Body of pancreas (tissue), 4 donors: ENCODE measurements around the gene HDLBP.

Experiments used
- CTCF ChIP-seq, 7 experiments: fragments of 450-650 bp in 4 of 7; fragments of 200-600 bp in 3 of 7; sonication (generic) in 3 of 7; IDR thresholded peaks; one replicate each; pipeline ENCODE4 v1.5.1; 2016 to 2019; ENCODE audit warnings: antibody characterized with exemption in 7 of 7
- POLR2A ChIP-seq, 3 donors: fragments of 450-650 bp; IDR thresholded peaks; one replicate each; pipeline ENCODE4 v1.6.1; 2016; ENCODE audit warnings: antibody characterized with exemption in 3 of 3, mild to moderate bottlenecking in 2 of 3

- TF ChIP-seq CTCF (IDR thresholded peaks at IDR 0.05) (no peak), POLR2A (IDR thresholded peaks at IDR 0.05) (no peak)
Observed at GRCh38 chr2:241188361-241189092, 126.9 kb downstream of the HDLBP start, which contains the start of gene ANO7.
